Effector memory CD4-positive, alpha-beta T cell (primary cell): Measurements from ENCODE around the gene PCED1B.

Source experiments
- DNase-seq, 3 donors: peaks; one replicate each; pipeline ENCODE4 v3.0.0-alpha.2; 2020
- H3K27ac ChIP-seq: 2 replicates; pipeline ENCODE4 v1.7.0; 2013; ENCODE audit warnings: mild to moderate bottlenecking, low read length, moderate library complexity; ENCODE audit not compliant: insufficient read depth, poor library complexity, severe bottlenecking
- H3K27me3 ChIP-seq: replicated peaks from 2 replicates; pipeline ENCODE4 v1.7.0; 2013; ENCODE audit warnings: mild to moderate bottlenecking, low read length; ENCODE audit not compliant: insufficient read depth, control insufficient read depth, poor library complexity, severe bottlenecking
- H3K36me3 ChIP-seq: 2 replicates; pipeline ENCODE4 v1.7.0; 2013; ENCODE audit warnings: mild to moderate bottlenecking, low read length, moderate library complexity; ENCODE audit not compliant: control insufficient read depth, insufficient read depth
- H3K4me1 ChIP-seq: 2 replicates; pipeline ENCODE4 v1.7.0; 2013; ENCODE audit warnings: low read length, mild to moderate bottlenecking; ENCODE audit not compliant: control insufficient read depth, insufficient read depth, poor library complexity, severe bottlenecking
- H3K4me3 ChIP-seq: 2 replicates; pipeline ENCODE4 v1.7.0; 2013; ENCODE audit warnings: low read length, low read depth, mild to moderate bottlenecking; ENCODE audit not compliant: insufficient read depth, poor library complexity, severe bottlenecking
- H3K9me3 ChIP-seq: 2 replicates; pipeline ENCODE4 v1.7.0; 2013; ENCODE audit warnings: mild to moderate bottlenecking, low read length, moderate library complexity; ENCODE audit not compliant: control insufficient read depth

PCED1B gene

DNA sequence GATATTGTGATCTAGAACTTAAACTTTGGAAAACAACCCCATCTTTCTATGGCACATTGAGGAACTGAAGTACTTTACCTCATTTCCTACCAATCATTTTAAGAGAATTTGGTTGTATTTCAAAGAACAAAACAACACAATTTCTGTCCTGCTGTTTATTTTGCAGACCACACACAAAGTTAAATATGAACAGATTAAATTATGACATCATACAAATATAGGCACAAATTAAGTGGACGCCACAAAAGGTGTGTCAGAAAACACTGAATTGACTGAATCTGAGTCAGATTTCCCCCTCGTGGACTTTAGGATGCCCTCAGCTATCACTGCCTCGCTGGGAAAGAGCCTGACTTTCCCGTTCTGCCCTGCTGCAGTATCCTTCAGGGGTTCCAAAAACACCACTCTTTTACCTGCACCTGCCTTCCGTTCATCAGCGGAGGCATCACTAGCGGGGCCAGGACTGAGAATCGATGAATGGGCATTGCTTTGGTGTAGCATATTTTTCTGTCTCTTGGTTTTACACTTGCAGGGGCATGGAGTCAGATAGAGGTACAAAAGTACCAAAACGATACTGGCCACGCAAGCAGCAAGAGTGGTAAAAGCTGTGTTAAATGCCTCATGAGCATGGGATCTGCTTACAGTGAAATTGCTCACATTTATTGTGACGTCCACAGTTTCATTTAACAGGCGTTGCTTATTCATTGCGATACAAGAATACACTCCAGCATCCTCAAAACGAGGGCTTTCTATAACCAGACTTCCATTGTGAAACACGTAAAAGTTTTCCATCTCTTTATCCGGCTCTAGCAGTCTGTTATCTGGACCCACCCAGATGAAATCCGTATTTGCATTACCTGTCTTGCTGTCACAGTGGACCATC lies 2.0 kb upstream of the PCED1B start:
- H3K27ac ChIP-seq = no peak overlapping the region
- no peaks in the 10 kb centered on the region for H3K27me3 ChIP-seq
- peaks cover 16% of the 10 kb centered on the region for H3K4me1 ChIP-seq
- H3K36me3 ChIP-seq = no peaks in the 10 kb centered on the region
- no peak overlapping the region for H3K4me3 ChIP-seq
- H3K9me3 ChIP-seq = no peaks in the 10 kb centered on the region
- DNase-seq = no peak

DNA sequence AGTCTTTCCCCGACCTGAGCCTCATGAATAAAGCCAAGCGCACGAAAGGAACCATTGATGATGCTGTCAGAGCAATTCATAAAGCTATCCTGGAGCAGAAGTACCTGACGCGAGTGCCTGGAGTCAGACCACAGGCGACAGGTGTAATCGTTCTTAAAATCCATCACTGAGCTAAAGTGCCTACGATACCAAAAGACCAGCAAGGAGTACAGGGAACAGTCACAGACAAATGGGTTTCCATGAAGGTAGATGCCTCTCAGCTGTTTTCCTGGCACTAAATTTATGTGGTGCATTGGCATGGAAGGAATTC lies 1.4 kb upstream of the PCED1B start:
- peaks cover 19% of the 10 kb centered on the region for H3K4me1 ChIP-seq

DNA sequence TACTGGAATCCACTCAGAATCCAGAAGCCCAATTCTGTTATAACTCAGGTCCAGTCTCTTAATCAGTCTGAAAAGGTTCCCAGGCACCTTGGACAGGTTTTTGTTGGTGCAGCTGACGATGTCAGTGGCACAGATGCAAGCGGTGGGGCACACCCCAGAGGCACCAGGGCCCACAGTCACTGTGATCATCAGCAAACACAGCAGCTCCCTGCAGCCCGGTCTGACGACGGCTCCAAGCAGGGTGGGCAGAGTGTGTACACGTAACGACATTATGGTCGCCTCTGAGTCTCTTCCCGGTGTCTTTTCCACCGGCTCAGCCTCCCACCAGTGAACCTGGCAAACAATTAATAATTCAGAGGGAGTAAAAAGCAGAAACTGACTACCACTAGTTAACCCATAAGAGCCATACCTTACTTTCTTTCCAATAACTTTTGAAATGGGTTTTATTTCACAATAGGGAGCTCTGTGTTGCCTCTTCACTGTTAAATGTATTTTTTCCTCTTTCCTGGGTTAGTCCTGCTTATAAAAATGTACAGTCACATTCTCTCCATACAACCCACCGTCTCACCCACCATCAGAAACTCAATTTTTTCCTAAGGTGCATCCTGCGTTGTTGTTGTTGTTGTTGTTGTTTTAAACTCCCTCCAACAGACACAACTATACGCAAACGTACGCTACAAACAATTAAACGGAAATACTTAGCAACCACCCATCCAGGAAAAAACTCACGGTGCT lies 521 bp upstream of the PCED1B start:
- Histone ChIP-seq H3K9me3 (no peaks in the 10 kb centered on the region), H3K27me3 (no peaks in the 10 kb centered on the region), H3K27ac (peak overlapping the region; percentile 69), H3K4me3 (peak overlapping the region; percentile 91), H3K4me1 (peaks cover 25% of the 10 kb centered on the region), H3K36me3 (no peaks in the 10 kb centered on the region)
- no peak for DNase-seq

More for the DNA sequence above, 1.4 kb upstream of the PCED1B start:
- H3K9me3 ChIP-seq = no peaks in the 10 kb centered on the region
- H3K27me3 ChIP-seq = no peaks in the 10 kb centered on the region
- H3K4me3 ChIP-seq = no peak overlapping the region
- H3K27ac ChIP-seq = no peak overlapping the region
- DNase-seq = no peak
- no peaks in the 10 kb centered on the region for H3K36me3 ChIP-seq

DNA sequence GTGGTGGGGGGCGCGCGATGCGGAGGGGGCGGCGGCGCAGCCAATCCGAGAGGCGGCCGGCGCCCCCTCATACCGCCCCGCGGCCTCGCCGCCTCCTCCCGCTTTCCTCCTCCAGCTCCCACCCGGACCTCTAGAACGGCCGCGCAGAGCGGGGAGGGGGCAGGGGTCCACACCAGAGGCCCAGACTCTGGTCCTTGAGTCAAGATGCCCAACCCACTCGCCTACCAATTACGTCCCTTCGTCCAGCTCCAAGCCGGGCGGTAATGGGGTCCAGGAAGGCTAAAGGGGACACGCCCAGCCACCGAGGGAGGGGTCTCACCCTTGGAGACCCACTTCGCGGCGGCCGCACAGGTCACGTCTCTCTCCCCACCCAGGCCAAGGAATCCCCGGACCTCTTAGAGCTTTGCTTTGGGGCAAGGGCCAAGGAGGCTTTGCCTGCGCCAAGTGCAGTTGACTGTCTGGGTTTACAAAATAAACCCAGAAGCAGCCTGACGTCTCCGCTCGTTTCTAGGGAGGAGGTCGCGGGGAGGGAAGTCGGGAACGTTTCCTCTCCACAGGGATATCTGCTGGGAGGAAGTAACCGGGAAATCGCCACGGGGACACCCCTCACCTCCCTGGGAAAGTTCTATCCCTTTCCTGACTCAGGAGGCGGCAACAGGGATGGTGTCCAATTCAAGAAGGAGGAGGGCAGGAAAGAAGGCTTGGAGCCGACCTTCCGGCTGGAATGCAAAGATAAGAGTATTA lies 732 bp downstream of the PCED1B start:
- peak overlapping the region; percentile 77 for H3K27ac ChIP-seq
- no peaks in the 10 kb centered on the region for H3K27me3 ChIP-seq
- H3K4me3 ChIP-seq = peak overlapping the region; percentile 91
- peak in 2 of 3 donors; percentile 6 to 22 for DNase-seq
- no peaks in the 10 kb centered on the region for H3K9me3 ChIP-seq
- peaks cover 36% of the 10 kb centered on the region for H3K4me1 ChIP-seq
- no peaks in the 10 kb centered on the region for H3K36me3 ChIP-seq

DNA sequence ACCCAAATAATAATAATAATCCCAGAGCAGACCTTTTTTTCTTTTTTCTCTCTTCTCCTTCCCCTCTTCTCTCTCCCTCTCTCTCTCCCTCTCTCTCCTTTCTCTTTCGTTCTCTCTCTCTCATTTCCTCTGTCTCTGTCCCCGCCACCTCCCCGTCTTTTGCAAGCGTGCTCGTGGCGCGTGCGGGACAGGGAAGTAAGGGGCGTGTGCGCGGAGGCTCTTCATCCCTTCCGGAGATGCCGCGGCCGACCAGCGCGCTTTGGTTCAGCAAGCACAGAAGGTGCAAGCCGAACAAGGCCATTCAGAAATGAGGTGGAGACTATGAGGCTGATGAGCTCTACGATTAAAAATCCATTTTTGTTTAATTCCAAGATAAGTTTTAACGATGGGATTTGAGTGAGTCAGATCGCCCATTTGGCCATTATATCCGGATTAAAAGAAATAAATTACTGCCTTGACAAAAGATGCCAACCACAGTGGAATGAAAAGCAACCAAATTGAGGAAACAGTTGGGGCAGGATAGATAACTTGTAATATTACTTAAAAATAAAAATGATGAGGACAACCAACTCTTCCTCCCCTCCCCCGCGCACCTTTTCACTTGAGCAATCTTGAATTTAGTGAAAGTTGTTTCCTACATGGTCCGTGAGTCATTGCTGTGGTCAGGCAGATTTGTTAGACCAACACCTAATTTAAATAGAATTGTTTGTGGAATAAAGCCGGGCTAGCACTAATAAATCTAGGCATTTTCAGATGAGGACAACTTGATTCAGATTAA lies 1.5 kb downstream of the PCED1B start:
- H3K27me3 ChIP-seq = no peaks in the 10 kb centered on the region
- peak overlapping the region; percentile 77 for H3K27ac ChIP-seq
- peak; percentile 22 to 42 (median 32) for DNase-seq
- H3K4me1 ChIP-seq = peaks cover 41% of the 10 kb centered on the region
- no peaks in the 10 kb centered on the region for H3K36me3 ChIP-seq
- no peaks in the 10 kb centered on the region for H3K9me3 ChIP-seq
- H3K4me3 ChIP-seq = peak overlapping the region; percentile 91

DNA sequence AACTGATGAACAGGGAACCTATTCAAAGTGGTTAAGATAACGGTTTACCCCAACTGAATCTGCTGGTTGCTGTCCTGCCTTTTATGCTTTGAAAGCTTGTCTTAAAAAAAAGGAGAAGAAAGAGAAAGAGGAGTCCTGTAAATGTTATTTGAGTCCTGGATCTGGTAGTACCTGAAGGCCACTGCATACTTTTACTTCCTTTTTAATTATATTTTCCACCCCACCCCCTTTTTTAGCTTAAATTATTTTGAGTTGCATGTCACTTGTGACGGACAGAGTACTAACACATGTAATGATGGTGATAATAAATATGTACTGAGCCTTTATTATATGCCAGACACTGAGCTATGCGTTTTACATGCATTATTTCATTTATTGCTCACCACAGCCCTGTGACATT lies 2.9 kb downstream of the PCED1B start:
- Histone ChIP-seq H3K4me3 (no peak overlapping the region), H3K36me3 (no peaks in the 10 kb centered on the region), H3K4me1 (peaks cover 43% of the 10 kb centered on the region), H3K27me3 (no peaks in the 10 kb centered on the region), H3K9me3 (no peaks in the 10 kb centered on the region), H3K27ac (no peak overlapping the region)
- no peak for DNase-seq

DNA sequence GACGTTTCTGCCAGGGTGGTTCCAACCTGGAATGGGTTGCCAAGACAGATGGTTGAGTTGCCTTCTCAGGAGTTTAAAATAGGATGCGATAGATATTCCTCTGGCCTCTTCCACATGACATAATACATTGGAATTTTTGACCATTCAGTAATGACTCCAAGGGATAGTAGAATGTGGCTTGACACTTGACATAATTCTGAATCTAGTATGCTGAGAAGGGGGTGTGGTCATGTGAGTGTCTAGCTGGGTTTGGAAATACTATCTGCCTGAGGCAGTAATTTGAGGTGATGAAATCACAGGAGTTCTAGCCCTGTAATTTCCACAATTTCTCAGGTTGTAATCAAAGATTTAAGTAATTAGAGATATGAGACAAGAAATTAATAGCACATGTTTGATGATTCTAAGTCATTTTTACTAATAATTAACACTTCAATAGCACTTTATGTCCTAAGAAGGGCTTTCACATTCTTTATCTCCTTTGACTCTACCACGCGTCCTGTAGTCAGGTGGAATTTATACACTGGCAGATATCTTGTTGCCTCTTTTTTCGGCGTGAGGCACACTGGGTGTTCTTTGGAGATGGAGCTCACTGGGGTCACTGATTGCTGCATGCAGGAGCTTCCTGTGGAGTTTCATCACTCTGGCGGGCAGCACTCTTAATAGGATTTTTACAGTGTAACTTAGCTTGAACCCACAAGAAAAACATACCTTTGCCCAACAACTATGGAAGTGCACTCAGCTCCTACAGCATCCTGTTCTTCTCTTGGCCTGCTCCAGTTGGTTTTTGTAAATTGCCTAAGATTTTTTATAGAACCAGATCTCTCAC lies 3.6 kb downstream of the PCED1B start:
- no peak overlapping the region for H3K27ac ChIP-seq
- peaks cover 43% of the 10 kb centered on the region for H3K4me1 ChIP-seq

DNA sequence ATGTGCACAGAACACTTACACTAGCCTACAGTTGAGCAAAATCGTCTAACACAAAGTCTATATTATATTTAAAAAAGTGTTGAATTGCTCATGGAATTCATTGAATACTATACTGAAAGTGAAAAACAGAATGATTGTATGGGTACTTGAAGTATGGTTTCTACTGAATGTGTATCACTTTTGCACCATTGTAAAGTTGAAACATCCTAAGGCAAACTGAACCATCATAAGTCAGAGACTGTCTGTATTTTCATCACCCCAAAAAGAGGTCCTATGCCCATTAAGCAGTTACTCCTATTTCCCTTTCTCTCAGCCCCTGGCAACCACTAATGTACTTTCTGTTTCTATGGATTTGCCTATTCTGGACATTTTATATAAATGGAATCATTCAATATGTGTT lies 4.8 kb downstream of the PCED1B start:
- H3K27me3 ChIP-seq = no peaks in the 10 kb centered on the region
- peaks cover 35% of the 10 kb centered on the region for H3K4me1 ChIP-seq
- H3K4me3 ChIP-seq = no peak overlapping the region
- peak overlapping the region; percentile 35 for H3K27ac ChIP-seq
- no peaks in the 10 kb centered on the region for H3K9me3 ChIP-seq
- no peak for DNase-seq
- no peaks in the 10 kb centered on the region for H3K36me3 ChIP-seq

More for the DNA sequence above, 3.6 kb downstream of the PCED1B start:
- Histone ChIP-seq H3K36me3 (no peaks in the 10 kb centered on the region), H3K27me3 (no peaks in the 10 kb centered on the region), H3K9me3 (no peaks in the 10 kb centered on the region), H3K4me3 (no peak overlapping the region)
- DNase-seq = no peak

DNA sequence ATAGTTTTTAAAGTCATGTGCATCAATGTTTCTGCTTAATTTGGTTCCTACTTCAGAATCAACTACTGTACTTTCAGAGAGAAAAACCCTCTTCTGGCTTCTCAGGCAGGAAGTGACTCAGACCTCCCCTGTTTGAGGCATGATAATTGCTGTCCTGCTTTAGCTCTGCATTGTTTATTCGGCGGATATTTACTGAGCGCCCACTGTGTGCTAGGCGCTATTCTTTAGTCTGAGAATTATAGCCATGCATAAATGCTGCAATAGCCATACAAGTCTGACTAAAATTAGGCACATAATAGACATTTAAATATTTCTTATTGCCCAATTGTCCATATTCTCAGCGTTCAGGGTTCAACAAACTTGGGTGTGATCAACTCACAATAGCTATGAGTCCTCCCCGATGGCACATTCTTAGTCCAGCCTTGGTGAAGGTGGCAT lies 6.4 kb downstream of the PCED1B start:
- H3K36me3 ChIP-seq = no peaks in the 10 kb centered on the region
- peak in 2 of 3 donors; percentile 13 to 33 for DNase-seq
- peak overlapping the region; percentile 37 for H3K27ac ChIP-seq
- H3K4me3 ChIP-seq = no peak overlapping the region
- peaks cover 34% of the 10 kb centered on the region for H3K4me1 ChIP-seq
- H3K9me3 ChIP-seq = no peaks in the 10 kb centered on the region
- no peaks in the 10 kb centered on the region for H3K27me3 ChIP-seq
